Measurements from ENCODE around the gene CIC. TPM values are rescaled to one million over a fixed set of nuclear protein-coding genes. Genes with fewer than 3 reads are reported as not detected.
A peak's percentile ranks its signal among the peaks of the same experiment; 100 is the strongest.

CIC gene
- polyA plus RNA-seq, 2 of the 4 experiments (the other 2 are of a cell fraction): 7.2 to 56.4 TPM

- CTCF ChIA-PET: interaction anchor here (0.8 to 14.6 kb wide), 6 partner anchors 9 to 129 kb away, joined by 3 to 373 read pairs (median 14); partner anchors contain the start of gene GSK3A
- no peak for FAIRE-seq
- ATAC-seq: no peak
Observed at GRCh38 chr19:42271861-42272534, 2.9 kb downstream of the CIC start.

GRCh38 chr19:42272535-42272897 lies 3.5 kb downstream of the CIC start:
- Histone ChIP-seq H3K27ac (no peak overlapping the region), H3K9me3 (no peaks in the 10 kb centered on the region), H3K4me3 (no peak overlapping the region), H3K4me2 (no peak overlapping the region), H3K4me1 (peaks cover 23% of the 10 kb centered on the region)
- 87% methylated on average over 9 of the region's 9 CpGs for WGBS (ENCODE audit: missing lambda C conversion rate)
- TF ChIP-seq JUN (IDR thresholded peaks at IDR 0.05) (no peak), EHF (CRISPR knock-in tag; IDR thresholded peaks at IDR 0.05) (no peak), MAFK (IDR thresholded peaks at IDR 0.05; ENCODE audit: partially characterized antibody) (no peak), FOSB (CRISPR knock-in tag; IDR thresholded peaks at IDR 0.05) (no peak), HEYL (CRISPR knock-in tag; IDR thresholded peaks at IDR 0.05) (no peak), JUNB (IDR thresholded peaks at IDR 0.05) (no peak), ZC3H11A (IDR thresholded peaks at IDR 0.05) (no peak), RARB (CRISPR knock-in tag; IDR thresholded peaks at IDR 0.05) (no peak), TFCP2L1 (CRISPR knock-in tag; IDR thresholded peaks at IDR 0.05) (no peak), PBX3 (IDR thresholded peaks at IDR 0.05) (no peak), HDAC2 (IDR thresholded peaks at IDR 0.05) (no peak), CEBPB (IDR thresholded peaks at IDR 0.05) (no peak), ESRRA (IDR thresholded peaks at IDR 0.05; ENCODE audit: borderline replicate concordance, low read length) (no peak), USF2 (IDR thresholded peaks at IDR 0.05) (no peak), HMGXB4 (CRISPR knock-in tag; IDR thresholded peaks at IDR 0.05; ENCODE audit: borderline replicate concordance) (no peak), FOSL2 (IDR thresholded peaks at IDR 0.05) (no peak), FOSL2 (CRISPR knock-in tag; IDR thresholded peaks at IDR 0.05) (no peak)
- no peak for DNase-seq (ENCODE audit: low read depth in 1 of 2, low spot score in 1 of 2)
- no peak for FAIRE-seq
- CTCF ChIA-PET: interaction anchor here (0.6 to 14.6 kb wide), 6 partner anchors 8 to 129 kb away, joined by 3 to 373 read pairs (median 12); partner anchors contain the start of gene GSK3A
- POLR2A ChIA-PET: no interaction called here
- ATAC-seq: no peak

More at GRCh38 chr19:42271861-42272534, 2.9 kb downstream of the CIC start:
- 94% methylated on average over 35 of the region's 35 CpGs for WGBS (ENCODE audit: missing lambda C conversion rate)
- Histone ChIP-seq H3K4me1 (peaks cover 28% of the 10 kb centered on the region), H3K4me3 (no peak overlapping the region), H3K4me2 (no peak overlapping the region), H3K27ac (peak overlapping the region; percentile 87 to 94; a peak in 4 of 6 replicates), H3K9me3 (no peaks in the 10 kb centered on the region)
- POLR2A ChIA-PET: no interaction called here
- DNase-seq (ENCODE audit: low read depth in 1 of 2, low spot score in 1 of 2): no peak
- TF ChIP-seq FOXS1 (CRISPR knock-in tag; IDR thresholded peaks at IDR 0.05) (no peak), TFCP2L1 (CRISPR knock-in tag; IDR thresholded peaks at IDR 0.05) (no peak), CTCF (IDR thresholded peaks at IDR 0.05) (no peak), HEYL (CRISPR knock-in tag; IDR thresholded peaks at IDR 0.05) (no peak), SREBF2 (IDR thresholded peaks at IDR 0.05) (no peak), MAX (IDR thresholded peaks at IDR 0.05) (no peak), JUN (IDR thresholded peaks at IDR 0.05) (no peak), ELK1 (IDR thresholded peaks at IDR 0.05; ENCODE audit: low read depth, low read length) (no peak)

All from A549 (cell line).